Panc1 (cell line): ENCODE measurements around the gene N4BP2L2.

Experiments
- CTCF ChIP-seq: fragments of 450-650 bp; IDR thresholded peaks from 2 replicates; pipeline ENCODE4 v1.5.1; 2017; ENCODE audit warnings: mild to moderate bottlenecking
- POLR2AphosphoS5 ChIP-seq: IDR thresholded peaks from 2 replicates; pipeline ENCODE4 v1.6.1; 2012; ENCODE audit warnings: mild to moderate bottlenecking, low read depth, low read length, moderate library complexity
- SIN3A ChIP-seq: IDR thresholded peaks from 2 replicates; pipeline ENCODE4 v1.6.1; 2012; ENCODE audit warnings: low read depth, mild to moderate bottlenecking, low read length, moderate library complexity, borderline replicate concordance; ENCODE audit not compliant: insufficient read depth

DNA sequence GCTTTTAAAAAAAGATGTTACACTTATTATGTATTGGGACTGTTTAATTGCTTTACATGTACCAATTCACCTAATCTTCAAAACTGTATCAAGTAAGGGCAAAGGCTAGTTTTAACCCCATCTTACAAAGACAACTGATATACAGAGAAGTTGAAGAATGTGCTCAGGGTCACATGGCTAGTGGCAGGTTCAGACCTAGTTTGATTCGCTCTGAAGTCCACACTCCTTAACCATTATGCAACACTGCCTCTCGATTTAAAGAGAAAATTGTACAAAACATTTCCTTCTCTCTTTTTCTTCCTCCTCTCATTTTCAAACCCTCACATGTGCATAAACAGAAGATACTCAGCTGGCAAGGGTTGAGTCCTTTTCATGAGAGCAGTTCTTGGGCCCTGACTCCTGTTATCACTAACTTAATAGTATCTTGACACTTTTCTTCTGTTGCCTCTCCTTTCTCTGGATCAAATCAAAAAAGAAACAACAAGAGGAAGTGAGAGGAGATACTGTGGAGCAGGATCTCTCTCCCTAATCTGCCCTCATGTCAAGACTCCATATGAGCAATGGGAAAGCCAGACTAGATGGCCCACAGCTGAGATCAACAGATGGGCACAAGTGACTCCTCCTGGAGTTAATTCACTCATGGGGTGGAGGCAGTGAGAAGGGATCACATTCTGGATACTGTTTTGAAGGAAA is 91.7 kb downstream of the N4BP2L2 start:
- TF ChIP-seq CTCF (no peak), POLR2AphosphoS5 (no peak), SIN3A (no peak)
